ENCODE data around the gene OSBPL7. TPM values are rescaled to one million over a fixed set of nuclear protein-coding genes. Genes with fewer than 3 reads are reported as not detected.
"Not testable (repeated sequence)": the region's sequence is repeated elsewhere in the genome, so short reads cannot be mapped to it uniquely, and the experiment has no call there.

The OSBPL7 gene
- total RNA-seq, 4 donors from 2014 or later: 12.7 to 18.0 (median 14.7) TPM

GRCh38 chr17:47781397-47781796 lies 40.2 kb downstream of the OSBPL7 start:
- no peak overlapping the region for H3K4me3 ChIP-seq (replicated peaks in 1 of 3)
- no peaks in the 10 kb centered on the region for H3K9me3 ChIP-seq
- 81 to 82% methylated on average over 4 to 5 of the region's 5 CpGs for WGBS, 2 donors
- DNase-seq: no peak
- TF ChIP-seq POLR2A (IDR thresholded peaks at IDR 0.05): no peak
- TF ChIP-seq, protein P1, sequence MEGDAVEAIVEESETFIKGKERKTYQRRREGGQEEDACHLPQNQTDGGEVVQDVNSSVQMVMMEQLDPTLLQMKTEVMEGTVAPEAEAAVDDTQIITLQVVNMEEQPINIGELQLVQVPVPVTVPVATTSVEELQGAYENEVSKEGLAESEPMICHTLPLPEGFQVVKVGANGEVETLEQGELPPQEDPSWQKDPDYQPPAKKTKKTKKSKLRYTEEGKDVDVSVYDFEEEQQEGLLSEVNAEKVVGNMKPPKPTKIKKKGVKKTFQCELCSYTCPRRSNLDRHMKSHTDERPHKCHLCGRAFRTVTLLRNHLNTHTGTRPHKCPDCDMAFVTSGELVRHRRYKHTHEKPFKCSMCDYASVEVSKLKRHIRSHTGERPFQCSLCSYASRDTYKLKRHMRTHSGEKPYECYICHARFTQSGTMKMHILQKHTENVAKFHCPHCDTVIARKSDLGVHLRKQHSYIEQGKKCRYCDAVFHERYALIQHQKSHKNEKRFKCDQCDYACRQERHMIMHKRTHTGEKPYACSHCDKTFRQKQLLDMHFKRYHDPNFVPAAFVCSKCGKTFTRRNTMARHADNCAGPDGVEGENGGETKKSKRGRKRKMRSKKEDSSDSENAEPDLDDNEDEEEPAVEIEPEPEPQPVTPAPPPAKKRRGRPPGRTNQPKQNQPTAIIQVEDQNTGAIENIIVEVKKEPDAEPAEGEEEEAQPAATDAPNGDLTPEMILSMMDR (IDR thresholded peaks at IDR 0.05): no peak
- no peaks in the 10 kb centered on the region for H3K4me1 ChIP-seq
- H3K27me3 ChIP-seq: peaks cover 5% of the 10 kb centered on the region
- no peaks in the 10 kb centered on the region for H3K36me3 ChIP-seq
- intact Hi-C loops (cut with DNase I): no loop called here
- H3K27ac ChIP-seq: no peak overlapping the region

- WGBS, 2 donors: 12 to 27% methylated on average over 19 to 22 of the region's 45 CpGs
- TF ChIP-seq, protein P1 (IDR thresholded peaks at IDR 0.05): no peak
- TF ChIP-seq POLR2A (IDR thresholded peaks at IDR 0.05): no peak
- Histone ChIP-seq H3K27ac (no peak overlapping the region), H3K27me3 (peaks cover 5% of the 10 kb centered on the region), H3K4me1 (no peaks in the 10 kb centered on the region), H3K9me3 (no peaks in the 10 kb centered on the region), H3K4me3 (replicated peaks in 1 of 3) (no peak overlapping the region), H3K36me3 (no peaks in the 10 kb centered on the region)
- intact Hi-C loops (cut with DNase I): no loop called here
- no peak for DNase-seq
Observed at GRCh38 chr17:47778184-47778635, 43.4 kb downstream of the OSBPL7 start.

DNA sequence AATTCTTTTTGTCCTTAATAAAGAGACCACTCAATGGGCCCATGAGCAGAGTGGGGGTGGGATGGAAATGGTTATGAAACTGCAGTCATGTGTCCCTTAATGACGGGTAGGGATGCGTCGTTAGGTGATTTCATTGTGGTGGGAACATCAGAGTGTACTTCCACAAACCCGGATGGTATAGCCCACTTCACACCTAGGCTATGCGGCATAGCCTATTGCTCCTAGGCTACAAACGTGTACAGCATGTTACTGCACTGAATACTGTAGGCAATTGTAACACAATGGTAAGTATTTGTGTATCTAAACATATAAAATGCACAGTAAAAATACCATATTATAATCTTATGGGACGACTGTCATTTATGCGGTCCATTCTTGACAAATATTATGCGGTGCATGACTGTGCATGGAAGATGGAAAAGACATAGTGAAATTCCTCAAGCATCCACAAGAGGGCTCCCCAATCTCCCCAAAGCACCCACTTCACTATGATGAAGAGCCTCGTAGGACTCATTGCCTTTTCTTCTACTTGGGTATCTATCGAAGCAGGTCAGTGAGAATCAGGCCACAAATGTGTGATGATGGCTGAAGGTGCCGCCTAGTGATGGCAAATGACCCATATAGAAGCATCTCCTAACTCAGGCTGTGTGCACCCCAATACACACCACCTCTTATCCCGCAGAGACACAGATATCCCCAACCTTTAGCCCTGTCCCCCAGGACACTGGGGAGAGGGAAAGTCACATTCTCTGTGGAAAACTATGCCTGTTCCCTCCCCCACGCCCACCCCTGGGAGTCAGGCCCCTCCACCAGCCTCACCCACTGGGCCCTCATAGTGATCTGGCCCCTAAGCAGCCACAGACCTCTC lies 45.0 kb downstream of the OSBPL7 start:
- intact Hi-C loops (cut with DNase I): no loop called here
- 40 to 50% methylated on average over 14 of the region's 14 CpGs for WGBS, 2 donors
- no peaks in the 10 kb centered on the region for H3K9me3 ChIP-seq
- H3K4me1 ChIP-seq: no peaks in the 10 kb centered on the region
- no peak overlapping the region for H3K4me3 ChIP-seq (replicated peaks in 1 of 3)
- H3K27ac ChIP-seq: no peak overlapping the region
- peaks cover 5% of the 10 kb centered on the region for H3K27me3 ChIP-seq
- TF ChIP-seq, protein P1 (IDR thresholded peaks at IDR 0.05): peak; percentile 35 to 60 (median 51)
- no peak for TF ChIP-seq POLR2A (IDR thresholded peaks at IDR 0.05)
- no peaks in the 10 kb centered on the region for H3K36me3 ChIP-seq
- peak in 1 of 2 donors; percentile 4 for DNase-seq

GRCh38 chr17:47774987-47775580 lies 46.5 kb downstream of the OSBPL7 start:
- TF ChIP-seq, protein P1 (IDR thresholded peaks at IDR 0.05): no peak
- no peak for TF ChIP-seq POLR2A (IDR thresholded peaks at IDR 0.05)
- intact Hi-C loops (cut with DNase I): no loop called here
- H3K9me3 ChIP-seq: no peaks in the 10 kb centered on the region
- no peaks in the 10 kb centered on the region for H3K4me1 ChIP-seq
- H3K4me3 ChIP-seq (replicated peaks in 1 of 3): no peak overlapping the region
- no peak for DNase-seq
- no peaks in the 10 kb centered on the region for H3K36me3 ChIP-seq
- no peak overlapping the region for H3K27ac ChIP-seq
- 30 to 38% methylated on average over 1 of the region's 1 CpG for whole genome bisulfite sequencing, 2 donors
- H3K27me3 ChIP-seq: peaks cover 5% of the 10 kb centered on the region

DNA sequence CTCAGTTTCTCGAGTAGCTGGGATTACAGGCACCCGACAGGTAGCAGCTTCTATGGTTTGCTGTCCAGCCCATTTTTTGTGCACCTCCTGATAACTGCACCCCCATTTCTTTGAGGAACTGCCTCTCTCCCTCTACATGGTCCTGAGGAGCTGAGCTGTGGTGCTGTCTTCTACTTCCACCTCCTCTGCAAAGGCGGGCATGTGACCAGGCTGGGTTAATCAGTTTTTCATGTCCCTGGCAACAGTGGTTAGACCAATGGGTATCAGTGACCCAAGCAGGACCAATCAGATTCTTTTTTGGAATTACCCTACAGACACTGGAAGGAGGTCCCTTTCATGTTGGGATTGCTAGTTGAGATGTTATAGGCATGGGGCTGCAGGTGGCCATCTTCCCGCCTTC lies 47.3 kb downstream of the OSBPL7 start:
- Histone ChIP-seq H3K4me3 (replicated peaks in 1 of 3) (no peak overlapping the region), H3K36me3 (no peaks in the 10 kb centered on the region), H3K4me1 (no peaks in the 10 kb centered on the region), H3K27ac (no peak overlapping the region), H3K9me3 (no peaks in the 10 kb centered on the region), H3K27me3 (peaks cover 5% of the 10 kb centered on the region)
- DNase-seq: no peak
- intact Hi-C loops (cut with DNase I): no loop called here
- WGBS, 2 donors: 66 to 83% methylated on average over 4 of the region's 4 CpGs
- TF ChIP-seq POLR2A (IDR thresholded peaks at IDR 0.05): no peak
- TF ChIP-seq, protein P1 (IDR thresholded peaks at IDR 0.05): no peak

DNA sequence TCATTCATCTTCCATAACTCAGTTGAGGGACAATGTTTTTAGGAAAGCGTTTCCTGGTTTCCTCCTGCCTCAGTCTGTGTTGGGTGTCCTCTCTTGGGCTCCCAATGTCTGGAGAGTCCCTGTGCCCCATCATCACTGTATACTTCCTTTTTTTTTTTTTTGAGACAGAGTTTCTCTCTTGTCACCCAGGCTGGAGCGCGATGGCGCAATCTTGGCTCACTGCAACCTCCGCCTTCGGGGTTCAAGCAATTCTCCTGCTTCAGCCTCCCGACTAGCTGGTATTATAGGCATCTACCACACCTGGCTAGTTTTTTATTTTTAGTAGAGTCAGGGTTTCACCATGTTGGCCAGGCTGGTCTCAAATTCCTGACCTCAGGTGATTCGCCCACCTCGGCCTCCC lies 47.9 kb downstream of the OSBPL7 start:
- H3K9me3 ChIP-seq; H3K27me3 ChIP-seq; H3K36me3 ChIP-seq; H3K4me1 ChIP-seq; H3K4me3 ChIP-seq (replicated peaks in 1 of 3); DNase-seq; H3K27ac ChIP-seq; intact Hi-C loops (cut with DNase I): not testable (repeated sequence)
- WGBS, 2 donors: 93 to 94% methylated on average over 9 of the region's 9 CpGs
